K562 (cell line): Measurements from ENCODE around the gene ZC3H10. TPM values are rescaled to one million over a fixed set of nuclear protein-coding genes. Genes with fewer than 3 reads are reported as not detected.
A peak's percentile ranks its signal among the peaks of the same experiment; 100 is the strongest.

ENCODE experiments used
- CEBPG ChIP-seq, 3 experiments: fragments of 200-800 bp in 1 of 3; sonication (Bioruptor generic) in 1 of 3; sonication (generic) in 1 of 3; formaldehyde crosslinking in 1 of 3; IDR thresholded peaks in 2 of 3; conservative IDR thresholded peaks in 1 of 3; 2 replicates each; pipeline versions ENCODE4 v1.6.1 to v1.8.0; 2016 to 2022; ENCODE audit warnings: missing compliant biosample characterization in 2 of 3, missing genetic modification characterization in 2 of 3, mild to moderate bottlenecking in 1 of 3, missing genetic modification reagents in 1 of 3
- CREB1 ChIP-seq, 2 experiments: sonication (generic) in 1 of 2; formaldehyde crosslinking in 1 of 2; IDR thresholded peaks; 2 replicates each; pipeline versions ENCODE4 v1.6.1 to v1.8.0; 2012 to 2022; ENCODE audit warnings: inconsistent platforms in 1 of 2, mild to moderate bottlenecking in 1 of 2, missing genetic modification reagents in 1 of 2, moderate library complexity in 1 of 2
- CTBP1 ChIP-seq: fragments of 450-650 bp; IDR thresholded peaks from 2 replicates; pipeline ENCODE4 v1.6.1; 2016; ENCODE audit warnings: borderline replicate concordance
- ETV5 ChIP-seq: sonication (generic); formaldehyde crosslinking; IDR thresholded peaks from 2 replicates; pipeline ENCODE4 v1.4.0; 2020; ENCODE audit warnings: low read depth, mild to moderate bottlenecking, missing genetic modification reagents
- GABPB1 ChIP-seq: sonication (generic); formaldehyde crosslinking; IDR thresholded peaks from 2 replicates; pipeline ENCODE4 v1.8.0; 2022; ENCODE audit warnings: mild to moderate bottlenecking, missing genetic modification reagents
- KHSRP ChIP-seq: fragments of 450-650 bp; IDR thresholded peaks from 2 replicates; pipeline ENCODE4 v1.6.1; 2017
- KLF13 ChIP-seq: fragments of 450-650 bp; IDR thresholded peaks from 2 replicates; pipeline ENCODE4 v1.6.1; 2016; ENCODE audit warnings: missing genetic modification characterization, low read depth, mild to moderate bottlenecking, missing compliant biosample characterization, moderate library complexity, borderline replicate concordance
- LCOR ChIP-seq: sonication (generic); formaldehyde crosslinking; IDR thresholded peaks from 2 replicates; pipeline ENCODE4 v1.8.0; 2022; ENCODE audit warnings: mild to moderate bottlenecking, missing genetic modification reagents
- MYC ChIP-seq, 2 experiments: fragments of 250-450 bp in 1 of 2; sonication (Bioruptor Pico) in 1 of 2; IDR thresholded peaks; 2 replicates each; pipeline versions ENCODE4 v1.5.1 to v1.6.1; 2012 to 2021; ENCODE audit warnings: low read depth in 2 of 2, borderline replicate concordance in 1 of 2, improper control_type of control experiment in 1 of 2, low read length in 1 of 2, mild to moderate bottlenecking in 1 of 2, moderate library complexity in 1 of 2
- NKRF ChIP-seq: fragments of 450-650 bp; IDR thresholded peaks from 2 replicates; pipeline ENCODE4 v1.6.1; 2016; ENCODE audit warnings: borderline replicate concordance
- POLR3G ChIP-seq: IDR thresholded peaks from 2 replicates; pipeline ENCODE4 v1.6.1; 2011; ENCODE audit not compliant: insufficient read length, insufficient replicate concordance; ENCODE audit errors: extremely low read depth
- RFX7 ChIP-seq: fragments of 250-450 bp; sonication (Bioruptor Pico); IDR thresholded peaks from 2 replicates; pipeline ENCODE4 v1.5.1; 2021; ENCODE audit warnings: mild to moderate bottlenecking
- TSHZ1 ChIP-seq: fragments of 250-450 bp; sonication (Bioruptor Pico); IDR thresholded peaks from 2 replicates; pipeline ENCODE4 v1.4.0; 2020; ENCODE audit warnings: mild to moderate bottlenecking, moderate library complexity
- ZBTB7A ChIP-seq: IDR thresholded peaks from 2 replicates; pipeline ENCODE4 v1.6.1; 2011; ENCODE audit warnings: low read depth, mild to moderate bottlenecking, low read length, moderate library complexity, borderline replicate concordance; ENCODE audit not compliant: control insufficient read depth
- ZNF184 ChIP-seq: sonication (generic); formaldehyde crosslinking; IDR thresholded peaks from 2 replicates; pipeline ENCODE4 v1.5.0; 2020; ENCODE audit warnings: missing genetic modification reagents
- ZNF699 ChIP-seq: fragments of 250-450 bp; sonication (Bioruptor Pico); IDR thresholded peaks from 2 replicates; pipeline ENCODE4 v1.8.0; 2021; ENCODE audit warnings: mild to moderate bottlenecking, moderate library complexity; ENCODE audit not compliant: insufficient replicate concordance
- polyA plus RNA-seq, 8 experiments: library from polyadenylated mRNA; depleted of rRNA in 4 of 8; stranded (reverse) in 5 of 8; unstranded in 3 of 8; fragments of >200 nt; fragmentation: Nextera tagmentation in 2 of 8; fragmentation: Illumina TruSeq in 1 of 8; extraction: Ambion mirVana in 2 of 8; extraction: Trizol in 1 of 8; gene quantifications; 2 replicates each; pipeline versions ENCODE4 v1.2.1 to v1.2.3, GENCODE V29; 2011 to 2014; ENCODE audit warnings: inconsistent platforms in 1 of 8, missing spikeins in 1 of 8
- total RNA-seq, 7 experiments: library from RNA; depleted of rRNA in 6 of 7; stranded (reverse); fragments of >200 nt in 6 of 7; fragmentation: Illumina TruSeq in 2 of 7; extraction: Trizol in 2 of 7; gene quantifications; 2 replicates each; pipeline versions ENCODE4 v1.2.1 to v1.2.3, GENCODE V29; 2011 to 2021; ENCODE audit warnings: low replicate concordance in 1 of 7
- TF ChIP-seq, protein P1 (sequence below): sonication (generic); formaldehyde crosslinking; IDR thresholded peaks from 2 replicates; pipeline ENCODE4 v1.9.0; 2022; ENCODE audit warnings: mild to moderate bottlenecking, missing genetic modification reagents
- TF ChIP-seq, protein P2 (sequence below): sonication (generic); formaldehyde crosslinking; IDR thresholded peaks from 2 replicates; pipeline ENCODE4 v1.8.0; 2022; ENCODE audit warnings: mild to moderate bottlenecking, missing genetic modification reagents

The ZC3H10 gene
- total and polyA plus RNA-seq, 9 of the 15 experiments (the other 6 are each of a cell fraction or from before 2014, with no cell fraction given): 0.31 to 4.1 (median 1.6) TPM

DNA sequence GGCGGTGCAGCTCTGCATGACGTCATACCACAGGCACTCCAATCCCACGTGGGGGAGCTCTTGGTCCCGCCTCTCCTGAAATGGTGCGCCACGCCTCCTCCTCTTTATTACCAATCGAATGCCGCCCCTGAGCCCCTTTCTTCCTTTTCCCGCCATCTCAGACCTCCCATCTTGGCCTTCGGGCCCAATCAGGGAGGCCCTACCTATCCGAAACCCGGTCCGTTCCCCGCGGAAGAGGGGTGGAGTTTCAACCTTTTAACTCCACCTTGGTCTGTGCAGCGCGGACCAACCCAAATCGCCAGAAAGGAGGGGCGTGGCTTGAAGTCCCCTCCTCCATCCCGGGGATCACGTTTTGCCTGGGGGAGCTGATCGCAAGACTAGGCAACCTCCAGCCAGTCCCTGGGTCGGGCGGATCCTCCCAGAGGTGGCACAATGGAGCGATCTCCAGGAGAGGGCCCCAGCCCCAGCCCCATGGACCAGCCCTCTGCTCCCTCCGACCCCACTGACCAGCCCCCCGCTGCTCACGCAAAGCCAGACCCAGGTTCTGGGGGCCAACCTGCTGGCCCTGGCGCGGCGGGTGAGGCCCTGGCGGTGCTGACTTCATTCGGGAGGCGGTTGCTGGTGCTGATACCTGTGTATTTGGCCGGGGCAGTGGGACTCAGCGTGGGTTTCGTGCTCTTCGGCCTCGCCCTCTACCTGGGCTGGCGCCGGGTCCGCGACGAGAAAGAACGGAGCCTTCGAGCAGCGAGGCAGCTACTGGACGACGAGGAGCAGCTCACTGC, 10.0 kb downstream of the ZC3H10 start, which contains the start of gene ESYT1 (continued):
- no peak for TF ChIP-seq TSHZ1 (CRISPR knock-in tag)
- peak; percentile 98 for TF ChIP-seq LCOR
- peak; percentile 86 for TF ChIP-seq CEBPG (CRISPR knock-in tag; IDR thresholded peaks at IDR 0.05)
- TF ChIP-seq CEBPG (tag; conservative IDR thresholded peaks at IDR 0.05 in 1 of 2, IDR thresholded peaks at IDR 0.05 in 1 of 2): no peak; a peak in 2 of 4 replicates
- TF ChIP-seq, protein P1, sequence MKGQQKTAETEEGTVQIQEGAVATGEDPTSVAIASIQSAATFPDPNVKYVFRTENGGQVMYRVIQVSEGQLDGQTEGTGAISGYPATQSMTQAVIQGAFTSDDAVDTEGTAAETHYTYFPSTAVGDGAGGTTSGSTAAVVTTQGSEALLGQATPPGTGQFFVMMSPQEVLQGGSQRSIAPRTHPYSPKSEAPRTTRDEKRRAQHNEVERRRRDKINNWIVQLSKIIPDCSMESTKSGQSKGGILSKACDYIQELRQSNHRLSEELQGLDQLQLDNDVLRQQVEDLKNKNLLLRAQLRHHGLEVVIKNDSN (CRISPR knock-in tag): peak; percentile 88
- TF ChIP-seq RFX7: no peak
- no peak for TF ChIP-seq KLF13 (tag)
- no peak for TF ChIP-seq POLR3G
- peak; percentile 92 for TF ChIP-seq MYC (IDR thresholded peaks at IDR 0.05; ENCODE audit: low read depth, low read length)
- 0 out of 2 replicates have a peak, but pooled peaks have one; percentile 42 for TF ChIP-seq MYC (CRISPR knock-in tag; IDR thresholded peaks at IDR 0.05; ENCODE audit: borderline replicate concordance, low read depth)
- no peak; the same call in none of the 2 replicates for TF ChIP-seq ETV5 (CRISPR knock-in tag)
- TF ChIP-seq NKRF: peak; percentile 79
- peak; percentile 63 for TF ChIP-seq CTBP1
- TF ChIP-seq, protein P2, sequence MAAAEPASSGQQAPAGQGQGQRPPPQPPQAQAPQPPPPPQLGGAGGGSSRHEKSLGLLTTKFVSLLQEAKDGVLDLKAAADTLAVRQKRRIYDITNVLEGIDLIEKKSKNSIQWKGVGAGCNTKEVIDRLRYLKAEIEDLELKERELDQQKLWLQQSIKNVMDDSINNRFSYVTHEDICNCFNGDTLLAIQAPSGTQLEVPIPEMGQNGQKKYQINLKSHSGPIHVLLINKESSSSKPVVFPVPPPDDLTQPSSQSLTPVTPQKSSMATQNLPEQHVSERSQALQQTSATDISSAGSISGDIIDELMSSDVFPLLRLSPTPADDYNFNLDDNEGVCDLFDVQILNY (CRISPR knock-in tag): 0 out of 2 replicates have a peak, but pooled peaks have one; percentile 51
- TF ChIP-seq CREB1 (IDR thresholded peaks at IDR 0.05): peak; percentile 82
- peak; percentile 83 for TF ChIP-seq CREB1 (CRISPR knock-in tag; IDR thresholded peaks at IDR 0.05)
- peak; percentile 53; the same call in 1 of the 2 replicates for TF ChIP-seq ZBTB7A
- TF ChIP-seq KHSRP: 0 out of 2 replicates have a peak, but pooled peaks have one; percentile 38
- TF ChIP-seq ZNF699 (CRISPR knock-in tag): no peak
- TF ChIP-seq ZNF184 (CRISPR knock-in tag): no peak
- TF ChIP-seq GABPB1: peak; percentile 77
